GM12878 (cell line): ENCODE data around the gene RAB37. TPM values are rescaled to one million over a fixed set of nuclear protein-coding genes. Genes with fewer than 3 reads are reported as not detected.
A peak's percentile ranks its signal among the peaks of the same experiment; 100 is the strongest.

Experiments
- ATF7 ChIP-seq: fragments of 450-650 bp; IDR thresholded peaks from 2 replicates; pipeline ENCODE4 v1.6.1; 2016; ENCODE audit warnings: low read depth, mild to moderate bottlenecking
- BHLHE40 ChIP-seq, 2 experiments: fragments of 450-650 bp in 1 of 2; IDR thresholded peaks; 2 replicates each; pipeline ENCODE4 v1.6.1; 2011 to 2017; ENCODE audit warnings: low read depth in 2 of 2, borderline replicate concordance in 1 of 2, improper control_type of control experiment in 1 of 2, low read length in 1 of 2, mild to moderate bottlenecking in 1 of 2
- CBFB ChIP-seq: IDR thresholded peaks from 2 replicates; pipeline ENCODE4 v1.6.1; 2016; ENCODE audit warnings: antibody characterized with exemption, low read depth
- CBX3 ChIP-seq: fragments of 200-600 bp; sonication (generic); IDR thresholded peaks from 2 replicates; pipeline ENCODE4 v1.6.1; 2016; ENCODE audit warnings: low read depth, borderline replicate concordance
- DPF2 ChIP-seq: fragments of 450-650 bp; IDR thresholded peaks from 2 replicates; pipeline ENCODE4 v1.6.1; 2017; ENCODE audit warnings: mild to moderate bottlenecking
- EED ChIP-seq: sonication (generic); IDR thresholded peaks from 2 replicates; pipeline ENCODE4 v1.6.1; 2016; ENCODE audit warnings: antibody characterized with exemption, low read depth
- EP300 ChIP-seq, 2 experiments: fragments of 150-350 bp in 1 of 2; IDR thresholded peaks; 2 replicates each; pipeline ENCODE4 v1.6.1; 2011 to 2012; ENCODE audit warnings: low read depth in 2 of 2, low read length in 2 of 2, borderline replicate concordance in 1 of 2, improper control_type of control experiment in 1 of 2, inconsistent platforms in 1 of 2; ENCODE audit not compliant: control insufficient read depth in 1 of 2
- FOXK2 ChIP-seq: fragments of 450-650 bp; IDR thresholded peaks from 2 replicates; pipeline ENCODE4 v1.6.1; 2017; ENCODE audit warnings: mild to moderate bottlenecking, moderate library complexity
- GATAD2B ChIP-seq: fragments of 450-650 bp; conservative IDR thresholded peaks from 2 replicates; pipeline ENCODE4 v1.6.1; 2017; ENCODE audit warnings: low read depth, mild to moderate bottlenecking, moderate library complexity
- LARP7 ChIP-seq: fragments of 450-650 bp; IDR thresholded peaks from 2 replicates; pipeline ENCODE4 v1.6.1; 2017; ENCODE audit warnings: mild to moderate bottlenecking
- MYB ChIP-seq: fragments of 150-350 bp; IDR thresholded peaks from 2 replicates; pipeline ENCODE4 v1.6.1; 2014; ENCODE audit warnings: mild to moderate bottlenecking, low read depth, low read length, borderline replicate concordance
- NBN ChIP-seq: fragments of 450-650 bp; IDR thresholded peaks from 2 replicates; pipeline ENCODE4 v1.6.1; 2016
- NFIC ChIP-seq: IDR thresholded peaks from 2 replicates; pipeline ENCODE4 v1.6.1; 2012; ENCODE audit warnings: low read depth, mild to moderate bottlenecking, inconsistent platforms, low read length, moderate library complexity
- PML ChIP-seq: IDR thresholded peaks from 2 replicates; pipeline ENCODE4 v1.6.1; 2012; ENCODE audit warnings: low read length, inconsistent platforms
- PRDM15 ChIP-seq: fragments of 450-650 bp; formaldehyde crosslinking; IDR thresholded peaks from 2 replicates; pipeline ENCODE4 v1.4.0; 2020; ENCODE audit warnings: mild to moderate bottlenecking, moderate library complexity
- SP1 ChIP-seq: IDR thresholded peaks from one replicate; pipeline ENCODE4 v1.6.1; 2011; ENCODE audit warnings: low read depth, low read length
- TAF1 ChIP-seq: IDR thresholded peaks from 2 replicates; pipeline ENCODE4 v1.6.1; 2011; ENCODE audit warnings: mild to moderate bottlenecking, low read depth, low read length, borderline replicate concordance
- TCF12 ChIP-seq: IDR thresholded peaks from 2 replicates; pipeline ENCODE4 v1.6.1; 2011; ENCODE audit warnings: low read depth, mild to moderate bottlenecking, low read length
- USF1 ChIP-seq: IDR thresholded peaks from 2 replicates; pipeline ENCODE4 v1.6.1; 2011; ENCODE audit warnings: borderline replicate concordance, low read depth, mild to moderate bottlenecking, moderate library complexity, mixed read lengths, low read length; ENCODE audit not compliant: insufficient read depth; ENCODE audit errors: extremely low read length
- YY1 ChIP-seq: IDR thresholded peaks from 2 replicates; pipeline ENCODE4 v1.6.1; 2011; ENCODE audit warnings: low read depth, mild to moderate bottlenecking, low read length
- ZNF24 ChIP-seq: fragments of 450-650 bp; IDR thresholded peaks from 2 replicates; pipeline ENCODE4 v1.6.1; 2017; ENCODE audit warnings: antibody characterized with exemption, mild to moderate bottlenecking
- polyA plus RNA-seq, 11 experiments: library from polyadenylated mRNA; depleted of rRNA in 4 of 11; unstranded in 6 of 11; stranded (reverse) in 5 of 11; fragments of >200 nt; fragmentation: Nextera tagmentation in 4 of 11; fragmentation: Illumina TruSeq in 1 of 11; extraction: Ambion mirVana in 4 of 11; extraction: Trizol in 1 of 11; gene quantifications; 1 replicate in 1 of 11; 2 replicates in 10 of 11; pipeline versions ENCODE4 v1.2.1 to v1.2.3, GENCODE V29; 2011 to 2016; ENCODE audit warnings: inconsistent platforms in 2 of 11, missing spikeins in 2 of 11, low read depth in 1 of 11
- total RNA-seq, 4 experiments: library from RNA; depleted of rRNA in 3 of 4; stranded (reverse); fragments of >200 nt in 3 of 4; fragmentation: Illumina TruSeq in 1 of 4; extraction: Trizol in 1 of 4; gene quantifications; 2 replicates each; pipeline versions ENCODE4 v1.2.1 to v1.2.3, GENCODE V29; 2013 to 2021

The RAB37 gene
- total and polyA plus RNA-seq, 10 of the 15 experiments (the other 5 are each of a cell fraction or from before 2014, with no cell fraction given), result 0.48 to 5.6 (median 1.7) TPM

GRCh38 chr17:74738051-74738996, 1.3 kb downstream of the RAB37 start (continued):
- peak; percentile 40; the same call in 1 of the 2 replicates for TF ChIP-seq TAF1
- TF ChIP-seq CBFB, result 0 out of 2 replicates have a peak, but pooled peaks have one; percentile 21
- peak; percentile 28; the same call in 1 of the 2 replicates for TF ChIP-seq EED
- no peak for TF ChIP-seq ZNF24
- peak; percentile 83 for TF ChIP-seq MYB
- TF ChIP-seq USF1, result no peak
- TF ChIP-seq ATF7, result 0 out of 2 replicates have a peak, but pooled peaks have one; percentile 29
- peak; percentile 57 for TF ChIP-seq SP1
- TF ChIP-seq TCF12, result 0 out of 2 replicates have a peak, but pooled peaks have one; percentile 52
- TF ChIP-seq PML, result no peak
- peak in 1 of 2 experiments; percentile 39; a peak in 1 of 4 replicates for TF ChIP-seq EP300 (IDR thresholded peaks at IDR 0.05; ENCODE audit: borderline replicate concordance in 1 of 2, control insufficient read depth in 1 of 2, low read depth in 2 of 2, low read length in 2 of 2)
- TF ChIP-seq YY1, result 0 out of 2 replicates have a peak, but pooled peaks have one; percentile 24
- TF ChIP-seq GATAD2B, result peak; percentile 52; the same call in 1 of the 2 replicates
- peak in 1 of 2 experiments; percentile 62; a peak in 2 of 4 replicates for TF ChIP-seq BHLHE40 (IDR thresholded peaks at IDR 0.05; ENCODE audit: borderline replicate concordance in 1 of 2, low read depth in 2 of 2, low read length in 1 of 2)
- TF ChIP-seq DPF2, result peak; percentile 49; the same call in 1 of the 2 replicates
- TF ChIP-seq LARP7, result peak; percentile 35; the same call in 1 of the 2 replicates
- TF ChIP-seq FOXK2, result peak; percentile 51; the same call in 1 of the 2 replicates
- TF ChIP-seq CBX3, result no peak
- TF ChIP-seq NBN, result peak; percentile 53; the same call in 1 of the 2 replicates
- no peak for TF ChIP-seq PRDM15 (CRISPR knock-in tag)
- TF ChIP-seq NFIC, result no peak
